NT2/D1 (cell line): ENCODE data around the gene RAB31.

Experiments
- DNase-seq: peaks from one replicate; pipeline ENCODE4 v3.0.0-alpha.2; 2011; ENCODE audit warnings: low read depth, low spot score
- H3K27me3 ChIP-seq: 2 replicates; pipeline ENCODE4 v1.6.0; 2011; ENCODE audit warnings: mild to moderate bottlenecking; ENCODE audit not compliant: insufficient read length, insufficient read depth
- H3K36me3 ChIP-seq: 2 replicates; pipeline ENCODE4 v1.6.1; 2011; ENCODE audit warnings: mild to moderate bottlenecking, low read length, mixed read lengths; ENCODE audit not compliant: insufficient read depth, insufficient read length
- H3K4me1 ChIP-seq: 2 replicates; pipeline ENCODE4 v1.5.1; 2011; ENCODE audit not compliant: insufficient read depth, insufficient read length
- H3K4me3 ChIP-seq: 2 replicates; pipeline ENCODE4 v1.5.1; 2011; ENCODE audit warnings: low read depth; ENCODE audit not compliant: insufficient read length
- H3K9ac ChIP-seq: 2 replicates; pipeline ENCODE4 v1.6.0; 2011; ENCODE audit warnings: low read depth; ENCODE audit not compliant: insufficient read length
- H3K9me3 ChIP-seq: 2 replicates; pipeline ENCODE4 v1.5.1; 2011; ENCODE audit warnings: mild to moderate bottlenecking, low read length; ENCODE audit not compliant: insufficient read depth
- SUZ12 ChIP-seq: IDR thresholded peaks from 2 replicates; pipeline ENCODE4 v1.6.1; 2011; ENCODE audit not compliant: insufficient read length, insufficient read depth; ENCODE audit errors: extremely low read depth
- YY1 ChIP-seq: IDR thresholded peaks from 2 replicates; pipeline ENCODE4 v1.6.1; 2011; ENCODE audit not compliant: insufficient read length, insufficient read depth
- ZNF274 ChIP-seq: IDR thresholded peaks from 2 replicates; pipeline ENCODE4 v1.6.1; 2011; ENCODE audit warnings: mild to moderate bottlenecking, low read depth, low read length

The RAB31 gene

GRCh38 chr18:9734189-9734588 is 26.1 kb downstream of the RAB31 start:
- H3K36me3 ChIP-seq = peaks cover 32% of the 10 kb centered on the region
- H3K9ac ChIP-seq = no peak overlapping the region
- DNase-seq = no peak
- no peak for TF ChIP-seq SUZ12
- no peak for TF ChIP-seq ZNF274
- no peak for TF ChIP-seq YY1
- H3K4me3 ChIP-seq = no peak overlapping the region
- H3K4me1 ChIP-seq = no peaks in the 10 kb centered on the region
- no peaks in the 10 kb centered on the region for H3K27me3 ChIP-seq
- no peaks in the 10 kb centered on the region for H3K9me3 ChIP-seq

GRCh38 chr18:9735238-9735637 is 27.1 kb downstream of the RAB31 start:
- Histone ChIP-seq H3K27me3 (no peaks in the 10 kb centered on the region), H3K9ac (no peak overlapping the region), H3K4me1 (no peaks in the 10 kb centered on the region), H3K4me3 (no peak overlapping the region), H3K36me3 (peaks cover 32% of the 10 kb centered on the region), H3K9me3 (no peaks in the 10 kb centered on the region)
- no peak for DNase-seq
- no peak for TF ChIP-seq SUZ12
- no peak for TF ChIP-seq ZNF274
- TF ChIP-seq YY1 = no peak

- Histone ChIP-seq H3K4me1 (no peaks in the 10 kb centered on the region), H3K9me3 (no peaks in the 10 kb centered on the region), H3K27me3 (no peaks in the 10 kb centered on the region), H3K36me3 (peaks cover 32% of the 10 kb centered on the region), H3K4me3 (no peak overlapping the region), H3K9ac (no peak overlapping the region)
- TF ChIP-seq ZNF274 = no peak
- TF ChIP-seq SUZ12 = no peak
- TF ChIP-seq YY1 = no peak
- no peak for DNase-seq
Measured at GRCh38 chr18:9735879-9736278, 27.8 kb downstream of the RAB31 start.

- no peak for DNase-seq
- Histone ChIP-seq H3K4me1 (peaks cover 1% of the 10 kb centered on the region), H3K4me3 (no peak overlapping the region), H3K27me3 (no peaks in the 10 kb centered on the region), H3K9me3 (no peaks in the 10 kb centered on the region), H3K36me3 (peaks cover 32% of the 10 kb centered on the region), H3K9ac (no peak overlapping the region)
- TF ChIP-seq ZNF274 = no peak
- no peak for TF ChIP-seq YY1
- no peak for TF ChIP-seq SUZ12
Measured at GRCh38 chr18:9736286-9736835, 28.3 kb downstream of the RAB31 start.

- no peak for DNase-seq
- Histone ChIP-seq H3K9me3 (no peaks in the 10 kb centered on the region), H3K36me3 (peaks cover 30% of the 10 kb centered on the region), H3K9ac (no peak overlapping the region), H3K4me3 (no peak overlapping the region), H3K27me3 (no peaks in the 10 kb centered on the region), H3K4me1 (peaks cover 6% of the 10 kb centered on the region)
- no peak for TF ChIP-seq ZNF274
- no peak for TF ChIP-seq YY1
- TF ChIP-seq SUZ12 = no peak
Measured at GRCh38 chr18:9737006-9737405, 28.9 kb downstream of the RAB31 start.

GRCh38 chr18:9737472-9738121 is 29.5 kb downstream of the RAB31 start:
- Histone ChIP-seq H3K27me3 (no peaks in the 10 kb centered on the region), H3K9ac (no peak overlapping the region), H3K4me3 (no peak overlapping the region), H3K4me1 (peaks cover 6% of the 10 kb centered on the region), H3K36me3 (peaks cover 24% of the 10 kb centered on the region), H3K9me3 (no peaks in the 10 kb centered on the region)
- TF ChIP-seq ZNF274 = no peak
- TF ChIP-seq YY1 = no peak
- TF ChIP-seq SUZ12 = no peak
- DNase-seq = no peak

- no peaks in the 10 kb centered on the region for H3K27me3 ChIP-seq
- no peak overlapping the region for H3K4me3 ChIP-seq
- H3K4me1 ChIP-seq = peaks cover 6% of the 10 kb centered on the region
- no peak for TF ChIP-seq ZNF274
- no peak for TF ChIP-seq SUZ12
- no peak for TF ChIP-seq YY1
- H3K36me3 ChIP-seq = peaks cover 16% of the 10 kb centered on the region
- no peak for DNase-seq
- H3K9ac ChIP-seq = no peak overlapping the region
- no peaks in the 10 kb centered on the region for H3K9me3 ChIP-seq
Measured at GRCh38 chr18:9738266-9738969, 30.3 kb downstream of the RAB31 start.
